ENCODE measurements around the gene PVALEF. TPM values are rescaled to one million over a fixed set of nuclear protein-coding genes. Genes with fewer than 3 reads are reported as not detected.
"Not testable (repeated sequence)": the region's sequence is repeated elsewhere in the genome, so short reads cannot be mapped to it uniquely, and the experiment has no call there.

Gene PVALEF
- total and polyA plus RNA-seq, 2 donors (not counting 3 experiments of a cell fraction or from before 2014, with no cell fraction given), result not detected

GRCh38 chr17:81144423-81144781 lies 20.9 kb upstream of the PVALEF start:
- DNase-seq (ENCODE audit: low read depth, low spot score), result no peak
- Histone ChIP-seq H2AFZ (ENCODE audit: low read depth, low read length) (no peak overlapping the region), H3K36me3 (ENCODE audit: control insufficient read depth in 2 of 2, extremely low read depth in 1 of 2, insufficient read depth in 2 of 2, low read length in 2 of 2) (no peaks in the 10 kb centered on the region), H3K79me2 (ENCODE audit: control insufficient read depth, insufficient read depth, low read length) (no peaks in the 10 kb centered on the region), H3K27ac (ENCODE audit: insufficient read depth, low read depth, low read length) (no peak overlapping the region), H3K4me1 (ENCODE audit: control insufficient read depth, extremely low read depth, insufficient read depth, low read length) (no peaks in the 10 kb centered on the region), H3K4me3 (replicated peaks in 1 of 3; ENCODE audit: insufficient read depth in 1 of 3, low read depth in 1 of 3, low read length in 3 of 3) (no peak overlapping the region), H3K9me1 (replicated peaks; ENCODE audit: control insufficient read depth, extremely low read depth, insufficient read depth, low read length) (no peaks in the 10 kb centered on the region), H3K9me3 (replicated peaks; ENCODE audit: control insufficient read depth, insufficient read depth, low read length) (no peaks in the 10 kb centered on the region), H3K27me3 (ENCODE audit: control insufficient read depth in 2 of 2, insufficient read depth in 2 of 2, low read length in 2 of 2) (no peaks in the 10 kb centered on the region), H3K4me2 (ENCODE audit: insufficient read depth, low read length) (no peak overlapping the region), H3K9ac (replicated peaks; ENCODE audit: extremely low read depth, insufficient read depth, low read length) (no peak overlapping the region), H4K20me1 (replicated peaks; ENCODE audit: control insufficient read depth, extremely low read depth, insufficient read depth, low read length) (no peaks in the 10 kb centered on the region)
- no TSS peak for BruUV-seq (replicated peaks)
- TF ChIP-seq EZH2 (IDR thresholded peaks at IDR 0.05; ENCODE audit: borderline replicate concordance, low read depth, low read length, severe bottlenecking) (no peak), POLR2A (IDR thresholded peaks at IDR 0.05; ENCODE audit: low read depth, low read length) (no peak), POLR2AphosphoS5 (IDR thresholded peaks at IDR 0.05; ENCODE audit: insufficient read depth, low read depth, low read length) (no peak), FOS (IDR thresholded peaks at IDR 0.05; ENCODE audit: borderline replicate concordance, insufficient read depth, low read length) (no peak)
- ChIA-PET CTCF (interaction anchor here (1.0 to 7.0 kb wide), 6 partner anchors 9 to 96 kb away, joined by 3 to 91 read pairs (median 8); partner anchors contain the start of genes NDUFAF8 and TEPSIN), POLR2A (no interaction called here)
- intact Hi-C loops (cut with micrococcal nuclease) (no loop called here), dilution Hi-C loops (cut with MboI; ENCODE audit: extremely low pct_ligation_motif_present, low sequenced_read_pairs) (no loop called here)
- no peak for FAIRE-seq

- dilution Hi-C loops (cut with MboI; ENCODE audit: extremely low pct_ligation_motif_present, low sequenced_read_pairs); H3K4me3 ChIP-seq (replicated peaks in 1 of 3; ENCODE audit: insufficient read depth in 1 of 3, low read depth in 1 of 3, low read length in 3 of 3); POLR2A ChIA-PET; DNase-seq (ENCODE audit: low read depth, low spot score); H4K20me1 ChIP-seq (replicated peaks; ENCODE audit: control insufficient read depth, extremely low read depth, insufficient read depth, low read length); BruUV-seq (replicated peaks); H3K9me3 ChIP-seq (replicated peaks; ENCODE audit: control insufficient read depth, insufficient read depth, low read length); H3K9me1 ChIP-seq (replicated peaks; ENCODE audit: control insufficient read depth, extremely low read depth, insufficient read depth, low read length); H3K27me3 ChIP-seq (ENCODE audit: control insufficient read depth in 2 of 2, insufficient read depth in 2 of 2, low read length in 2 of 2); H2AFZ ChIP-seq (ENCODE audit: low read depth, low read length); H3K9ac ChIP-seq (replicated peaks; ENCODE audit: extremely low read depth, insufficient read depth, low read length); intact Hi-C loops (cut with micrococcal nuclease); H3K27ac ChIP-seq (ENCODE audit: insufficient read depth, low read depth, low read length); H3K4me1 ChIP-seq (ENCODE audit: control insufficient read depth, extremely low read depth, insufficient read depth, low read length); H3K4me2 ChIP-seq (ENCODE audit: insufficient read depth, low read length); H3K36me3 ChIP-seq (ENCODE audit: control insufficient read depth in 2 of 2, extremely low read depth in 1 of 2, insufficient read depth in 2 of 2, low read length in 2 of 2); H3K79me2 ChIP-seq (ENCODE audit: control insufficient read depth, insufficient read depth, low read length); FAIRE-seq: not testable (repeated sequence)
- CTCF ChIA-PET, result interaction anchor here (0.6 to 7.0 kb wide), 5 partner anchors 45 to 377 kb away, joined by 3 to 91 read pairs (median 4); no protein-coding TSS in a partner anchor
These were observed 19.1 kb upstream of the PVALEF start for GRCh38 chr17:81146208-81146607.
